ENCODE measurements around the gene SGPL1. TPM values are rescaled to one million over a fixed set of nuclear protein-coding genes. Genes with fewer than 3 reads are reported as not detected.

SGPL1 gene
- total RNA-seq, 1 donor from 2014 or later = 15.3 TPM

GRCh38 chr10:70779511-70780369 is 36.0 kb upstream of the SGPL1 start:
- DNase-seq (no peak), ATAC-seq (peak; percentile 54)
- intact Hi-C loops (cut with micrococcal nuclease) = no loop called here

GRCh38 chr10:70780370-70780760 is 35.4 kb upstream of the SGPL1 start:
- ATAC-seq (no peak), DNase-seq (no peak)
- intact Hi-C loops (cut with micrococcal nuclease) = no loop called here

DNA sequence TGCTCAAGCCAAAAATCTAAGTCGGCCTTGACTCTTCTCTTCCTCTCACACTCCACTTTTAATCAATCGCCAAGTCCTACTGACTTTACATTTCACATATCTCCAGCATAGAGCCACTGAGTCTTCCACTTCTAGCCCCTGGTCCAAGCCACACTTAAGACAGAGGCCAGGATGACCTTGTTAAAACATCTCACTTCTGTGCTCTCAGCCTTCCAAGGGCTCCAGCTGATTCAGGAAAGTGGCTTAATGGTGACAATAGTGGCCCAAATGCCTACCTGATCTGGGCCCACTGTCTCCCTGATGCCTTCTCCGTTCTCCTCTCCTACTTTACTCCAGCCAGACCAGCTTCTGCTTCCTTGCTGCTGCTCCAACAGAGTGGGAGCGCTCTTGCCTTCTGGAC is 35.0 kb upstream of the SGPL1 start:
- intact Hi-C loops (cut with micrococcal nuclease) = no loop called here
- ATAC-seq (no peak), DNase-seq (no peak)

GRCh38 chr10:70781461-70782051 is 34.2 kb upstream of the SGPL1 start:
- DNase-seq (no peak), ATAC-seq (no peak)
- intact Hi-C loops (cut with micrococcal nuclease) = no loop called here

- DNase-seq = peak; percentile 47
- intact Hi-C loops (cut with micrococcal nuclease) = no loop called here
- ATAC-seq = peak; percentile 65
Measured at GRCh38 chr10:70782086-70782745, 33.5 kb upstream of the SGPL1 start.

DNA sequence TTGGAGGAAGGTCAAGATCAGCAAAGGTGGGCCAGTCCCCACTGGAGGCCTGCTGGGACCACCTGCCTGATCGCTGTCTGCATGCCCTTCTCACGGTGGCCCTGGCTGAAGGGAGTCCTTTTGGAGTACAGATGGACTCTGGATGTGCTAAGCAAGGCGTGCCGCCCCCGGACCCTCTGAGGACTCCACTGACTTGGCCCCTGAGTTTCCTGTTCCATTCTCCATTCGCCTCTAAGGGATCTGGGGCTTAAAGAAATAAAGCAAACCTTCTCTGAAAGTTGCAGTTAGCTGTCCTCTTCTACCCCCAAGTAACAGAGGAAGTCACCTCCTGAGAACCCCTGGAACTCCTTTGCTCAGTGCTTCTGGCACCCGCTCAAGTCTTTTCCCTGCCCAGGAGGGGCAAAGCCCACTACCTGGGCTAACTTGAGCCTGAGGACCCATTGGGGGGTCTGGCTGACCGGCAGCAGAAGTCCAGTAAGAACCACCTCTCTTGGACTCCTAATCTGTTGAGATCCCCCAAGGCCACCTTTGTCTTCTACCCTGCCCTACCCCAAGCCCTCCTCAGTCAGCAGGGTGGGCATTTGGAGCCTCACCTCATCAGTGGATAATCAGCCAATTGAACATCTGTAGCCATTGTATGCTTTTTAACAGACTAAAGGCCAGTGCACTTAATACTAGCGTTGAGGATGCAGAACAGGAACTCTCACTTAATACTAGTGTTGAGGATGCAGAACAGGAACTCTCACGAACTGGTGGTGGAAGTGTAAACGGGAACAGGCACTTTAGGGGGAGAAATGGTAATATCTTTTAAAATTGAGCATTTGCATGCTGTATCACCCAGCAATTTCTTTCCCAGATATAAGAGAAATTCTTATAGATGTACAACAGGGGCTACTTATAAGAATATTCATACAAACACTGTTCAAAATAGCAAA is 32.7 kb upstream of the SGPL1 start:
- no peak for DNase-seq
- no peak for ATAC-seq
- intact Hi-C loops (cut with micrococcal nuclease) = no loop called here

DNA sequence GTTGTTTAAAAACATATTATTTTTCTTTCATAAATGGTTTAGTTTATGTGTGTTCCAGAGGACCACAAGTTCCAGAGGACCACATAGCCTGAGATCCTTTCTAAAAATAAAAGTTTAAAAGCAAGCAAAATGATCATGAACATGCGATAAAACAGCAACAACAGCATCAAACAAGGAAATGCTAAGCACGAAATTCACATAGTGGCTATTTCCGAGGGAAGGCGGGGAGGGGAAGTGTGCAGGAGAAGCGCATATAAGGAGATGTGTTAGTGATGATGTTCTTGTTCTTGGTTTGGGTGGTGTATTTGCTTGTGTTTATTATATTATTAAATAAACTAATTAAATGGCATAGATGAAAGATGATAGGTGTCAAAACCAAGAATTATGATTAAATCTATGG is 31.7 kb upstream of the SGPL1 start:
- intact Hi-C loops (cut with micrococcal nuclease) = no loop called here
- ATAC-seq (no peak), DNase-seq (no peak)

DNA sequence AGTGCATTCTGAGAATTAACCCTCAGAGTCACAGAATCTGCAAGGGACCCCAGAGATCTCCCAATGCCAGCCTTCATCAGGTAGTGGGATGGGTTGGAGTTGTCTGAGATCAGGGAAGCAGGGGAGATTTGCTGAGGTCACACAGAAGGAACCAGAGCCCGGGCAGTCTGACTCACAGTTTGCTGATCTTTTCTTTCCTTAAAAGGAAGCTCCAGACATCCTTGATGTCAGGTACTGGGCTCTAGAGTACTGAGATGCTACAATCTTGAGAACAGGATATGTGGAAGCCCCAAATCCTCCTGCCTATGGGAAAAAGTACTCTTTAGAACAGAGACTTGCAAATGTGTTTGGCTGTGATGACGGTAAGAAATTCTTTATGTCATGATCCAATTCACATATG is 31.3 kb upstream of the SGPL1 start:
- ATAC-seq (no peak), DNase-seq (no peak)
- intact Hi-C loops (cut with micrococcal nuclease) = no loop called here

- DNase-seq = no peak
- no peak for ATAC-seq
- intact Hi-C loops (cut with micrococcal nuclease) = no loop called here
Measured at GRCh38 chr10:70785190-70785589, 30.6 kb upstream of the SGPL1 start, which contains the start of gene TBATA. Gene TBATA, minus strand, starts transcription at chr10:70785377. Its CDS starts 1,998 bp downstream, at chr10:70783379.

- intact Hi-C loops (cut with micrococcal nuclease) = no loop called here
- DNase-seq (no peak), ATAC-seq (no peak)
Measured at GRCh38 chr10:70786799-70787415, 28.8 kb upstream of the SGPL1 start.

GRCh38 chr10:70791386-70792039 is 24.2 kb upstream of the SGPL1 start:
- intact Hi-C loops (cut with micrococcal nuclease) = no loop called here

GRCh38 chr10:70795613-70796012 is 20.1 kb upstream of the SGPL1 start:
- intact Hi-C loops (cut with micrococcal nuclease) = no loop called here
- ATAC-seq (no peak), DNase-seq (no peak)

More at GRCh38 chr10:70791386-70792039, 24.2 kb upstream of the SGPL1 start:
- no peak for ATAC-seq
- no peak for DNase-seq

DNA sequence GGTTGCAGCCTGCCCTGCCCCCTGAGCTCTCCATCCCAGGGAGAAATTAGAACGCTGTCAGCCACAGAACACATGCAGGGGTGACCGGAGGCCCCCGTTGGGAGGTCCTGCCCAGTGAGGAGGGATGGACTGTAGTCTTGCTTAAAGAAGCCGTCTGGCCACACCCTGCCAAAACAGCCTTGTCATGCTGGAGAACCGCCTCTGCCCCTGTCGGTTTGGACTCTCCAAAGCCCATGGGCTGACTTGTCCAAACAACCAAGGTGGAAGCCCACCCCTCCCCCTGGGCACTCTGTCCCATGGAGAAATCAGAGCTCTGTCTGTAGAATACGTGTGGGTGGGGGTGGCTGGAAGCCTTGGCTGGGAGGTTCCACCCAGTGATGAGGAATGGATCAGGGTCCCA is 17.9 kb upstream of the SGPL1 start:
- intact Hi-C loops (cut with micrococcal nuclease) = no loop called here
- no peak for ATAC-seq
- DNase-seq = no peak

DNA sequence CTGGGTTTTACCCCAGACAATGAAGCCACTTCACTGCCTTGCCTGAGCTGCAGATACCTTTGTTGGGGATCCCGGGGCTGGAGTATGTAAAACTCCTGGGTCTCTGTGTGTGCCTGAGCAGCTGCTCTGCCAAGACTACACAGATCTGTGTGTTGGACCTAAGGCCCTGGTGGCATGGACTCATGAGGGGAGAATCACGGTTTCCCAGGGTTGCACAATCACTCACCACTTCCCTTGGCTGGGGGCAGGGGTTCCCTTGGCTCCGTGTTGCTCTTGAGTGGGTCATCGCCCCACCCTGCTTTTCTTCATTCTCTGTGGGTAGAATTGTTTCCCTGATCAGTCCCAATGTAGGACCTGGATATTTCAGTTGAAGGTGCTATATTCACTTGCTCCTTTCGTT is 16.6 kb upstream of the SGPL1 start:
- intact Hi-C loops (cut with micrococcal nuclease) = no loop called here
- DNase-seq (no peak), ATAC-seq (no peak)

- intact Hi-C loops (cut with micrococcal nuclease) = no loop called here
- no peak for ATAC-seq
- DNase-seq = no peak
Measured at GRCh38 chr10:70801854-70802253, 13.9 kb upstream of the SGPL1 start.

- intact Hi-C loops (cut with micrococcal nuclease) = no loop called here
- no peak for DNase-seq
- peak; percentile 78 for ATAC-seq
Measured at GRCh38 chr10:70803775-70804420, 11.8 kb upstream of the SGPL1 start.

DNA sequence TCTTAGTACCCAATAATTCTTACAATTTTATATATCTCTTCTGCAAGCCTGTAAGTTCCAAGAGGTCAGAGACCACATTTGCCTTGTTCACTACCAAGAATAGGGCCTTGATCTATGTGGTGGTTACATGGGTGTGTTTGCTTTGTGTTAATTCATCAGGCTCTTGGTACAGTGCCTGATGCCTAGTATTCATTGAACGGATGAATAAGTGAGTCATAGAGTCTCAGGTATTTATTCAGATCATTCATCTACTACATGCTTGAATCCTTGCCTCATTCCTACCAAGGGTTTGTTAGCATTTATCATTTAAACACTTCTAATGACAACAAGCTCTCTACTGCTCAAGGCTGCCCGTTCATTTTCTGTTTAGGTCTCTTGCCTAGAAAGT is 11.3 kb upstream of the SGPL1 start:
- intact Hi-C loops (cut with micrococcal nuclease) = no loop called here
- ATAC-seq (no peak), DNase-seq (no peak)
